Measurements from ENCODE around the gene PDZD8. TPM values are rescaled to one million over a fixed set of nuclear protein-coding genes. Genes with fewer than 3 reads are reported as not detected.
"Not testable (repeated sequence)": the region's sequence is repeated elsewhere in the genome, so short reads cannot be mapped to it uniquely, and the experiment has no call there.

Gene PDZD8
- total RNA-seq, 2 donors from 2014 or later = 18.4 to 29.6 TPM

GRCh38 chr10:117320050-117320665 lies 55.1 kb downstream of the PDZD8 start:
- H3K9me3 ChIP-seq (ENCODE audit: control insufficient read depth, low read length, poor library complexity, severe bottlenecking) = no peaks in the 10 kb centered on the region
- Mint-ChIP-seq H3K4me3 (no peak overlapping the region), H3K36me3 (ENCODE audit: low read depth) (peaks cover 3% of the 10 kb centered on the region), H3K27ac (no peak overlapping the region), H3K27me3 (no peaks in the 10 kb centered on the region), H3K4me1 (peaks cover 12% of the 10 kb centered on the region)
- ATAC-seq (no peak), DNase-seq (no peak)

GRCh38 chr10:117318909-117319308 lies 56.3 kb downstream of the PDZD8 start:
- H3K9me3 ChIP-seq (ENCODE audit: control insufficient read depth, low read length, poor library complexity, severe bottlenecking) = no peaks in the 10 kb centered on the region
- H3K4me1 Mint-ChIP-seq = peaks cover 12% of the 10 kb centered on the region
- no peaks in the 10 kb centered on the region for H3K27me3 Mint-ChIP-seq
- no peak for ATAC-seq
- no peak overlapping the region for H3K27ac Mint-ChIP-seq
- no peak for DNase-seq
- no peak overlapping the region for H3K4me3 Mint-ChIP-seq
- H3K36me3 Mint-ChIP-seq (ENCODE audit: low read depth) = peaks cover 6% of the 10 kb centered on the region

- peak overlapping the region; percentile 14 for H3K27ac Mint-ChIP-seq
- H3K4me1 Mint-ChIP-seq = peaks cover 9% of the 10 kb centered on the region
- no peak overlapping the region for H3K4me3 Mint-ChIP-seq
- DNase-seq (no peak), ATAC-seq (no peak)
- H3K9me3 ChIP-seq (ENCODE audit: control insufficient read depth, low read length, poor library complexity, severe bottlenecking) = no peaks in the 10 kb centered on the region
- H3K27me3 Mint-ChIP-seq = no peaks in the 10 kb centered on the region
- peaks cover 9% of the 10 kb centered on the region for H3K36me3 Mint-ChIP-seq (ENCODE audit: low read depth)
Observed at GRCh38 chr10:117316701-117317100, 58.5 kb downstream of the PDZD8 start.

- no peak for DNase-seq
- no peaks in the 10 kb centered on the region for H3K9me3 ChIP-seq (ENCODE audit: control insufficient read depth, low read length, poor library complexity, severe bottlenecking)
- H3K4me3 Mint-ChIP-seq = no peak overlapping the region
- H3K4me1 Mint-ChIP-seq = peaks cover 13% of the 10 kb centered on the region
- H3K27ac Mint-ChIP-seq = no peak overlapping the region
- H3K27me3 Mint-ChIP-seq = no peaks in the 10 kb centered on the region
- ATAC-seq = no peak
- peaks cover 16% of the 10 kb centered on the region for H3K36me3 Mint-ChIP-seq (ENCODE audit: low read depth)
Observed at GRCh38 chr10:117313641-117314040, 61.6 kb downstream of the PDZD8 start.

GRCh38 chr10:117312430-117312829 lies 62.8 kb downstream of the PDZD8 start:
- Mint-ChIP-seq H3K27ac (no peak overlapping the region), H3K27me3 (no peaks in the 10 kb centered on the region), H3K4me3 (no peak overlapping the region), H3K4me1 (peaks cover 8% of the 10 kb centered on the region), H3K36me3 (ENCODE audit: low read depth) (peaks cover 13% of the 10 kb centered on the region)
- H3K9me3 ChIP-seq (ENCODE audit: control insufficient read depth, low read length, poor library complexity, severe bottlenecking) = no peaks in the 10 kb centered on the region
- ATAC-seq (no peak), DNase-seq (no peak)

GRCh38 chr10:117311261-117311660 lies 64.0 kb downstream of the PDZD8 start:
- Mint-ChIP-seq H3K4me3 (no peak overlapping the region), H3K27me3 (no peaks in the 10 kb centered on the region), H3K27ac (no peak overlapping the region), H3K4me1 (peaks cover 8% of the 10 kb centered on the region), H3K36me3 (ENCODE audit: low read depth) (peaks cover 13% of the 10 kb centered on the region)
- ATAC-seq (no peak), DNase-seq (no peak)
- no peaks in the 10 kb centered on the region for H3K9me3 ChIP-seq (ENCODE audit: control insufficient read depth, low read length, poor library complexity, severe bottlenecking)

- no peaks in the 10 kb centered on the region for H3K27me3 Mint-ChIP-seq
- H3K4me3 Mint-ChIP-seq = no peak overlapping the region
- no peak for ATAC-seq
- no peak overlapping the region for H3K27ac Mint-ChIP-seq
- peaks cover 11% of the 10 kb centered on the region for H3K36me3 Mint-ChIP-seq (ENCODE audit: low read depth)
- H3K4me1 Mint-ChIP-seq = peaks cover 6% of the 10 kb centered on the region
- H3K9me3 ChIP-seq (ENCODE audit: control insufficient read depth, low read length, poor library complexity, severe bottlenecking) = no peaks in the 10 kb centered on the region
- no peak for DNase-seq
Observed at GRCh38 chr10:117306674-117307073, 68.6 kb downstream of the PDZD8 start.

GRCh38 chr10:117303451-117303850 lies 71.8 kb downstream of the PDZD8 start:
- H3K9me3 ChIP-seq (ENCODE audit: control insufficient read depth, low read length, poor library complexity, severe bottlenecking); H3K4me1 Mint-ChIP-seq; H3K4me3 Mint-ChIP-seq; ATAC-seq; H3K27me3 Mint-ChIP-seq; H3K36me3 Mint-ChIP-seq (ENCODE audit: low read depth); H3K27ac Mint-ChIP-seq; DNase-seq: not testable (repeated sequence)

GRCh38 chr10:117300671-117301070 lies 74.6 kb downstream of the PDZD8 start:
- H3K36me3 Mint-ChIP-seq (ENCODE audit: low read depth) = peaks cover 4% of the 10 kb centered on the region
- DNase-seq = no peak

GRCh38 chr10:117299435-117299834 lies 75.8 kb downstream of the PDZD8 start:
- no peaks in the 10 kb centered on the region for H3K9me3 ChIP-seq (ENCODE audit: control insufficient read depth, low read length, poor library complexity, severe bottlenecking)
- no peak overlapping the region for H3K4me3 Mint-ChIP-seq
- H3K4me1 Mint-ChIP-seq = peaks cover 5% of the 10 kb centered on the region
- no peak overlapping the region for H3K27ac Mint-ChIP-seq
- ATAC-seq = no peak
- peaks cover 6% of the 10 kb centered on the region for H3K36me3 Mint-ChIP-seq (ENCODE audit: low read depth)
- no peaks in the 10 kb centered on the region for H3K27me3 Mint-ChIP-seq
- DNase-seq = no peak

More at GRCh38 chr10:117300671-117301070, 74.6 kb downstream of the PDZD8 start:
- Mint-ChIP-seq H3K27ac (no peak overlapping the region), H3K4me1 (peaks cover 3% of the 10 kb centered on the region), H3K27me3 (no peaks in the 10 kb centered on the region), H3K4me3 (no peak overlapping the region)
- ATAC-seq = no peak
- no peaks in the 10 kb centered on the region for H3K9me3 ChIP-seq (ENCODE audit: control insufficient read depth, low read length, poor library complexity, severe bottlenecking)

GRCh38 chr10:117298219-117298618 lies 77.0 kb downstream of the PDZD8 start:
- Mint-ChIP-seq H3K27ac (no peak overlapping the region), H3K4me1 (peaks cover 9% of the 10 kb centered on the region), H3K4me3 (no peak overlapping the region), H3K27me3 (no peaks in the 10 kb centered on the region), H3K36me3 (ENCODE audit: low read depth) (peaks cover 6% of the 10 kb centered on the region)
- no peaks in the 10 kb centered on the region for H3K9me3 ChIP-seq (ENCODE audit: control insufficient read depth, low read length, poor library complexity, severe bottlenecking)
- DNase-seq (no peak), ATAC-seq (no peak)

- Mint-ChIP-seq H3K27ac (no peak overlapping the region), H3K36me3 (ENCODE audit: low read depth) (peaks cover 3% of the 10 kb centered on the region), H3K27me3 (no peaks in the 10 kb centered on the region), H3K4me1 (peaks cover 9% of the 10 kb centered on the region), H3K4me3 (no peak overlapping the region)
- DNase-seq = no peak
- ATAC-seq = no peak
- no peaks in the 10 kb centered on the region for H3K9me3 ChIP-seq (ENCODE audit: control insufficient read depth, low read length, poor library complexity, severe bottlenecking)
Observed at GRCh38 chr10:117294735-117295134, 80.5 kb downstream of the PDZD8 start.

GRCh38 chr10:117294039-117294645 lies 81.1 kb downstream of the PDZD8 start:
- H3K9me3 ChIP-seq (ENCODE audit: control insufficient read depth, low read length, poor library complexity, severe bottlenecking) = no peaks in the 10 kb centered on the region
- Mint-ChIP-seq H3K27me3 (no peaks in the 10 kb centered on the region), H3K4me3 (no peak overlapping the region), H3K4me1 (peaks cover 9% of the 10 kb centered on the region), H3K36me3 (ENCODE audit: low read depth) (peaks cover 3% of the 10 kb centered on the region), H3K27ac (no peak overlapping the region)
- DNase-seq = no peak
- ATAC-seq = no peak

GRCh38 chr10:117290872-117291271 lies 84.4 kb downstream of the PDZD8 start:
- not testable (repeated sequence) for H3K4me1 Mint-ChIP-seq; H3K4me3 Mint-ChIP-seq; ATAC-seq; H3K9me3 ChIP-seq (ENCODE audit: control insufficient read depth, low read length, poor library complexity, severe bottlenecking); H3K27me3 Mint-ChIP-seq; H3K36me3 Mint-ChIP-seq (ENCODE audit: low read depth); H3K27ac Mint-ChIP-seq; DNase-seq

Measured in T-helper 17 cell (primary cell).